Measurements from ENCODE around the gene ID3.

Gene ID3

DNA sequence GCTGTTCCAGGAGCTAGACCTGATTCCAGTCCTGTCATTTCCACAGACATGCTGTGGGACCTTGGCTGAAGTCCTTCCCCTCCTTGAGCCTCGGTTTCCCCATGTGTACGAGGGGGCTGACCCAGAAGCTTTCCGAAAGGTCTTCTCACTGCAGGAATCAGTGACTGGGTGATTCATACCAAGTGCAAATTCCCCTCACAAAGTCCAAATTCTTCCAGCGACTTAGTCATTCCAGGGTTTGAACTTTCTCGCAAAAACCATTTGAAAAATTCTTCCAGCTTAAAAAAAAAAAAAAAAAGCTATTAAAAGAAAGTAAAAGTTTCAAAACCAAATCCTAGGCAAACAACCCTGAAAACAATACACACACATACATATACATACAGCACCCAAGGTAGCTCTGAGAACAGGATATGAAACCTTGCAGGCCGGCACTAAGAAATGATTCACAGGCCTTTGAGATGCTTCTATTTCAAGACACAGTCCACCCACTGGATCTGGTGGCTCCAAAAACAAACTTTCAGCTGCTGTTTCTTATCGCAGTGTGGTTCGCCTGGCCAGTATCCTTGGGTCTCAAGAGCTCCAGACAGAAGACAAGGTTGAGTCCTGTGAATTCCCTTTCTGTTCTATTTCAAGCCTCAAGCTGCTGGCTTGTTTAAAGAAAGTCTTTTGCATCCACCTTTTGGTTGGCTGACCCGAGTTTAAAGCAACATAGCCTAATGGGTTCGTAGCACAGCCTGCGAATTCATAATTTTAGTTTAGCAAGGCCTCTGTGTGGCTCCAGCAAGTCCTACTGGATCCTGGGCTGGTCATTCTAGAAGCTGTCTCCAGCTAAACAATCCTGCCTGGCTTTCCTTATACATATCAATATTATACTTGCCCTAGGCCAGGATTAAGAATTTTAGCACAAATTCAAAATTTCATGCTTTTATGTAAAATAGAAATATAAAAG, 18.0 kb upstream of the ID3 start:
- H3K36me3 Mint-ChIP-seq (ENCODE audit: low read depth), result no peaks in the 10 kb centered on the region
- H3K9me3 Mint-ChIP-seq, result no peaks in the 10 kb centered on the region
- H3K27ac Mint-ChIP-seq, result peak overlapping the region; percentile 87
- H3K4me3 Mint-ChIP-seq, result peak overlapping the region; percentile 62
- H3K4me1 Mint-ChIP-seq (ENCODE audit: low read depth), result peaks cover 54% of the 10 kb centered on the region
- H3K27me3 Mint-ChIP-seq, result no peaks in the 10 kb centered on the region
- peak; percentile 50 for DNase-seq

DNA sequence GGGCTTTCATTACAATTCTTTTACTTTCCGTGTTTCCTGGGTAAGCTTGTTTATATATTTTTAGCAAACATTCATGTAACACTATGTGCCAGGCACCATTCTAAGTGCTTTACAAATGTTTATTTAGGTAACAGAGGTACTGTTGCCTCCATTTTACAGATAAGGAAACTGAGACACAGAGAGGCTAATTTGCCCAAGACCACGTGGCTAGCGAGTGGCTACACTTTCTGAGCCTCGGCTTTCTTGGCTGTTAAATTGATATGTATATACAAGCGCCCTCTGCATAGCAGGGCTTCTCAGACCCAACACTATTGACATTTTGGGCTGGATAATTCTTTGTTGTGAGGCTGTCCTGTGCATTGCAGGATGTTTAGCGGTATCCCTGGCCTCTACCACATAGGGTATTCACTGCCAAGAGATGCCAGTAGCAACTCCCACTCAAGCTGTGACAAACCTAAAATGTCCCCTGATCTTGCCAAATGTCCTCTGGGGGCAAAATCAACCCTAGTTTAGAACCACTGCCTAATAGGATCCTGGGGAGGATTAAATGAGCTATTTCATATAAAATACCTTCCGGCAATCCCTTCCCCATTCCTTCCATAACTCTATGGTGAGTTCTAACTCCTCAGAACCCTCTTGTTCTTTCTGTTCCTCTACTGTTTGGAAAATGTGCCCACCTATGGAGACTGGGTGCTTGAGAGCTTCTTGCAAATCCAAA, 17.2 kb upstream of the ID3 start:
- H3K27ac Mint-ChIP-seq, result peak overlapping the region; percentile 87
- peaks cover 54% of the 10 kb centered on the region for H3K4me1 Mint-ChIP-seq (ENCODE audit: low read depth)
- H3K36me3 Mint-ChIP-seq (ENCODE audit: low read depth), result no peaks in the 10 kb centered on the region
- H3K9me3 Mint-ChIP-seq, result no peaks in the 10 kb centered on the region
- peak overlapping the region; percentile 62 for H3K4me3 Mint-ChIP-seq
- DNase-seq, result no peak
- no peaks in the 10 kb centered on the region for H3K27me3 Mint-ChIP-seq

DNA sequence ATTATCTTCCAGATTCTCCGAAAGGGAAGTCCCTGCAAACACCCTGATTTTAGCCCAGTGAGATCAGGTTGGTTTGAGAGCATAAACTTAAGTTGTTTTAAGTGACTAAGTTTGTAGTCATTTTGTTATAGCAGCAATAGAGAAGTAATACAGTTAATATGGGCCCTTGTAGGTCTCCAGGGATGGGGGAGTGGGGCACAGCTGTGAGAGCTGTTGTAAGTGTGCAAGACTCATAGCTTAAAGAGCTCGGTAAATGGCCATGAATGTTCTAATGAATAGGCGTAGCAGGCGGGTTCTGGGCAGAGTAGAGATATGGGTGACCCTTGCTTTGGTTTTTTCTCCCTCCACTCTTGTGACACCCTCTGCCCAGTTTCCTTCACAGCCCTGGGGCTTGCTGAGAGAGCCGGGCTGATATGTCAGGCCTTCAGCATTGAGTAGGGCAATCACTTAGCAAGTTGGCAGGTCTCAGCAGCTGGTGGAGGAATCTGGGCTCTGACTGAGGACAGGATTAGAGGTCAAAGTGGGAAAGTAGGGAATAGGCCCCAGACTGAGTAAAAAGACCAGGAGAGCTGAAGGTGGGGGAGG, 16.0 kb upstream of the ID3 start:
- no peak overlapping the region for H3K4me3 Mint-ChIP-seq
- no peaks in the 10 kb centered on the region for H3K9me3 Mint-ChIP-seq
- DNase-seq, result no peak
- H3K4me1 Mint-ChIP-seq (ENCODE audit: low read depth), result peaks cover 52% of the 10 kb centered on the region
- no peaks in the 10 kb centered on the region for H3K36me3 Mint-ChIP-seq (ENCODE audit: low read depth)
- no peaks in the 10 kb centered on the region for H3K27me3 Mint-ChIP-seq
- no peak overlapping the region for H3K27ac Mint-ChIP-seq

DNA sequence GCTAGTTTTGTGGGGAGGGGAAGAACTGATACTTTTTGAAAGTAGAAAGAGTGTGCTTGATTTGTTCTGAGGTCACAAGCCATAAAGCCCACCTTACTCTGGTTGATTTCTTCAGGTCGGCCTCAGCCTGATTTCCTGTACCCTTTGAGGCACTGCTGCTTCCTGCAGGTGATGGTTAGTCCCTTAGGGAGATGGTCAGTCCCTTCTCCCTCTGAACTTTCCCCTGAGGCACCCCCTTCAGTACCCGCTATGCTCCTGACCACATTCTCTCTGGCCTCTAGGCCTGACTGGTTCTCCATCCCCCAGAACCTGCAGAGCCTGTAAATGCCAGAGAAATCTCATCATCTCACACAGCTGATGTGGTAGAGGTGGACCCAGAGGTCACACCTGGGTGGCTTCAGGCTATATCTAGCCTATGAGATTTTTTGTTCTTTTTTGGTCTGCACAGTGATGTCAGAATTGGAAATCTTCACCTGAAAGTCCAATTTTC, 15.0 kb upstream of the ID3 start:
- no peak for DNase-seq
- Mint-ChIP-seq H3K9me3 (no peaks in the 10 kb centered on the region), H3K27ac (no peak overlapping the region), H3K36me3 (ENCODE audit: low read depth) (no peaks in the 10 kb centered on the region), H3K4me1 (ENCODE audit: low read depth) (peaks cover 51% of the 10 kb centered on the region), H3K27me3 (peaks cover 3% of the 10 kb centered on the region), H3K4me3 (no peak overlapping the region)

- Mint-ChIP-seq H3K27ac (no peak overlapping the region), H3K9me3 (no peaks in the 10 kb centered on the region), H3K27me3 (peaks cover 10% of the 10 kb centered on the region), H3K4me3 (no peak overlapping the region), H3K36me3 (ENCODE audit: low read depth) (no peaks in the 10 kb centered on the region), H3K4me1 (ENCODE audit: low read depth) (peaks cover 46% of the 10 kb centered on the region)
- no peak for DNase-seq
These were observed 14.4 kb upstream of the ID3 start for GRCh38 chr1:23573574-23574182.

DNA sequence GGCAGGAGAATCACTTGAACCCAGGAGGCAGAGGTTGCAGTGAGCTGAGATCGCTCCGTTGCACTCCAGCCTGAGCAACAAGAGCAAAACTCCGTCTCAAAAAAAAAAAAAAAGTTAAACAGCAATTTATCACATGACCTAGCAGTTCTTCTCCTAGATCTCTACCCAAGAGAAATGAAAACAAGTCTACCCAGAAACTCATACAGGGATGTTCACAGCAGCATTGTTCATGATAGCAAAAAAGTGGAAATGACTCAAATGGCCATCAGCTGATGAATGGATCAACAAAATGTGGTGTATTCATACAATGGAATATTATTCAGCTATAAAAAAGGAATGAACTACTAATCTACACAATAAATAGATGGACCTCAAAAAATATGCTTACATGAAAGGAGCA, 12.2 kb upstream of the ID3 start:
- peaks cover 33% of the 10 kb centered on the region for H3K4me1 Mint-ChIP-seq (ENCODE audit: low read depth)
- no peak overlapping the region for H3K4me3 Mint-ChIP-seq

DNA sequence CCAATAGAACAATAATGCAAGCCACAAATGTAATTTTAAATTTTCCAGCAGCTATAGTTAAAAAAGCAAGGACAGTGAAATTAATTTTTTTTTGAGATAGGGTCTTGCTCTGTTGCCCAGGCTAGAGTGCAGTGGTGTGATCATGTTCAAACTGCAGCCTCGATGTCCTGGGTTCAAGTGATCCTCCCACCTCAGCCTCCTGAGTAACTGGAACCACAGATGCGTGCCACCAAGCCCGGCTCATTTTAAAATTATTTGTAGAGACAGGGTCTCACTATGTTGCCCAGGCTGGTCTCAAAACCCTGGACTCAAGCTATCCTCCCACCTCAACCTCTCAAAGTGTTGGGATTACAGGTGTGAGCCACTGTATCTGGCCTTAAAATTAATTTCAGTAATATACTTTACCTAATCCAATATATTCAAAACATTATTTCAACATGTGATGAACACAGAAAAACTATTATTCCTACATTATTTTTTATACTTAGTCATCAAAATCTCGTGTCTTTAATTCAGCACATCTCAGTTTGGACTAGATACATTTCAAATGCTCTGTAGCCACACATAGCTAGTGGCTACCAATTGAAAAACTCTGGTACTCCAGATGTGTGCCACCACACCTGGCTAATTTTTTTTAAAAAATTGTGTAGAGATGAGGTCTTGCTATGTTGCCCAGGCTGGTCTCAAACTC, 10.8 kb upstream of the ID3 start:
- H3K27ac Mint-ChIP-seq, result no peak overlapping the region

More for the DNA sequence above, 12.2 kb upstream of the ID3 start:
- no peak overlapping the region for H3K27ac Mint-ChIP-seq
- no peak for DNase-seq
- no peaks in the 10 kb centered on the region for H3K9me3 Mint-ChIP-seq
- H3K36me3 Mint-ChIP-seq (ENCODE audit: low read depth), result no peaks in the 10 kb centered on the region
- H3K27me3 Mint-ChIP-seq, result peaks cover 19% of the 10 kb centered on the region

GRCh38 chr1:23568608-23569383, 9.5 kb upstream of the ID3 start:
- Mint-ChIP-seq H3K27ac (peak overlapping the region; percentile 83), H3K9me3 (no peaks in the 10 kb centered on the region), H3K36me3 (ENCODE audit: low read depth) (no peaks in the 10 kb centered on the region), H3K4me1 (ENCODE audit: low read depth) (peaks cover 11% of the 10 kb centered on the region), H3K27me3 (peaks cover 21% of the 10 kb centered on the region), H3K4me3 (peak overlapping the region; percentile 79)
- no peak for DNase-seq

More for the DNA sequence above, 10.8 kb upstream of the ID3 start:
- H3K36me3 Mint-ChIP-seq (ENCODE audit: low read depth), result no peaks in the 10 kb centered on the region
- H3K9me3 Mint-ChIP-seq, result no peaks in the 10 kb centered on the region
- peaks cover 21% of the 10 kb centered on the region for H3K27me3 Mint-ChIP-seq
- DNase-seq, result no peak
- H3K4me1 Mint-ChIP-seq (ENCODE audit: low read depth), result peaks cover 22% of the 10 kb centered on the region
- H3K4me3 Mint-ChIP-seq, result no peak overlapping the region

DNA sequence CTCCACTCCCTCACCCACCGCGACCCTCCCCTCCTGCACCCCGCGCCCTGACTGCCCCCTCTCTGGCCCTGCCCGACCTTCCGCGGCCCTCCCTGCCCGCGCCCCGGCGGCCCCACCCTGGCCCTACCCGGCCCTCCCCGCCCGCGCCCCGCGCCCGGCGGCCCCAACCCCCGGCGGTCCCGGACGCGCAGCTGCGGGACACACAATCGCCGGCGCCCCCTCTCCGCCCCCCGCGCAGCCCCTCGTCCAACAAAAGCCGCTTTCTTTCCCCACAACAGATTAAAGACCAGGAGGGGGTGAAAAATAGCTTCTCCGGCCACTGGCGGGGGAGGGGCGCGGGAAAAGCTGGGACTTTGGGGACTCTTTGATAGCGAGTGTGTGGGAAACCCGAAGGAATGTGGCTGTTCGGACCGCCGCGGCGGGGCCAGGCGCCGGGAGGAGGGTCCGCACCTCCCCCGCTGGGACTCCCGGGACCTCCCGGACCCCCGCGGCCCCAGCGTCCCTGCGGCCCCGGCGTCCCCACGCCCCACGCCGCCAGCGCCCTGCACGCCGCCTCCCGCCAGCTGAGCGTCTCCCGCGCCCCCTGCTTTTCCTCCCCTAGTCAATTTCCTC, 8.8 kb upstream of the ID3 start:
- peaks cover 21% of the 10 kb centered on the region for H3K27me3 Mint-ChIP-seq

DNA sequence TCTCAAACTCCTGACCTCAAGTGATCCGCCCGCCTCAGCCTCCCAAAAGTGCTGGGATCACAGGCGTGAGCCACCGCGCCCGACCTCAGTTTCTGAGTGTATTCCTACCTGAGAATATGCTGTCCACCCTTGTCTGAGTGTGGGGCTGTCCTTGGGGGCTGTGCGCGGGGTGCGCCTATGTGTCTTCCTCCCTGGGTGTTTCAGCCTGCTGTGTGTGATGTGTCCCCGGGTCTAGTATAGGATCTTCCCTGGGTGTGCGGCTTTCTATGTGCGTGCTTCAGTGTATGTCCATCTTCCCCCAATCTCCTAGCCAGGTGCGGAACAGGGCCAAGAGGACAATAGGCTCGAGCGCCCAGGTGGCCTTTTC, 8.3 kb upstream of the ID3 start:
- Mint-ChIP-seq H3K9me3 (no peaks in the 10 kb centered on the region), H3K36me3 (ENCODE audit: low read depth) (no peaks in the 10 kb centered on the region), H3K4me1 (ENCODE audit: low read depth) (peaks cover 19% of the 10 kb centered on the region), H3K27ac (no peak overlapping the region), H3K4me3 (peak overlapping the region; percentile 69), H3K27me3 (peaks cover 21% of the 10 kb centered on the region)
- no peak for DNase-seq

More for the DNA sequence above, 8.8 kb upstream of the ID3 start:
- Mint-ChIP-seq H3K36me3 (ENCODE audit: low read depth) (no peaks in the 10 kb centered on the region), H3K9me3 (no peaks in the 10 kb centered on the region), H3K27ac (peak overlapping the region; percentile 83), H3K4me3 (peak overlapping the region; percentile 79), H3K4me1 (ENCODE audit: low read depth) (peaks cover 16% of the 10 kb centered on the region)
- no peak for DNase-seq

DNA sequence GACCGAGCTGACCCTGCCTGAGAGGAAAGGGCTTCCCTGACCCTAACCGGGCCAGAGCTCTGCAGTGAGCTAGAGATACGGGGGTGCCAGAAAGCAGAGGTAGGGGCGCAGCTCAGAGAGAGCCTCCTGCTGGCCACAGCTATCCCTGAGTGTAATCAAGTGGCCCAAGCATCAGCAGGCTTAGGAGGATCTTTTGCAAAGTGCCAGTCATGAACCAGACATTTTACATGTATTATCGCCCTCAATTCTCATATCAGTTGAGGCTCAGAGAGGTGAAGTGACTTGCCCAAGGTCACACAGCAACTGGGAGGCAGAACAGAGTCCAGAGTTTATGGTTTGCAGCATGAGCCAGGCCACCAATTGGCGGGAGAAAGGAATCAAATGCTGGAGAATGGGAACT, 7.0 kb upstream of the ID3 start:
- no peak for DNase-seq
- peaks cover 30% of the 10 kb centered on the region for H3K4me1 Mint-ChIP-seq (ENCODE audit: low read depth)
- no peak overlapping the region for H3K27ac Mint-ChIP-seq
- H3K9me3 Mint-ChIP-seq, result no peaks in the 10 kb centered on the region
- H3K4me3 Mint-ChIP-seq, result no peak overlapping the region
- no peaks in the 10 kb centered on the region for H3K36me3 Mint-ChIP-seq (ENCODE audit: low read depth)
- peaks cover 21% of the 10 kb centered on the region for H3K27me3 Mint-ChIP-seq

DNA sequence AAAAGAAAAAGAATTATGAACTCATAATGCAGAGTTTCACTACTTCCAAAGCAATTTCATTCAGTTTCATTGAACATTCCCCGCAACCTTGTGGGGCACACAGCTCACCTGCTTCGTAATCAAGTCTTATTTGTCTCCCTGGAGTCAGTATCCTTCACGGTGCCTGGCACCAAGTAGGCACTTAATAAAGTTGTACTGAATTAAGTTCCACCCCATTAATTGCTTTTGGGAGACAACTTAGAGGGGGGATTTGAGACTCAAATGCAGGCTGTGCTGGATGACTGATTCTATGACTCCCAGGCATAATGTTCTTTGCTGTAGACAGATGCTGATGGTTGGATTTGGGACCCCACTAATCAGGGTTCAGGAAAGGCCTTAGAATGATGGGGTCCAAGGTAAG, 6.5 kb upstream of the ID3 start:
- Mint-ChIP-seq H3K9me3 (no peaks in the 10 kb centered on the region), H3K36me3 (ENCODE audit: low read depth) (no peaks in the 10 kb centered on the region), H3K4me3 (no peak overlapping the region), H3K27me3 (peaks cover 21% of the 10 kb centered on the region), H3K27ac (no peak overlapping the region), H3K4me1 (ENCODE audit: low read depth) (peaks cover 30% of the 10 kb centered on the region)
- no peak for DNase-seq

- DNase-seq, result no peak
- Mint-ChIP-seq H3K4me1 (ENCODE audit: low read depth) (peaks cover 40% of the 10 kb centered on the region), H3K36me3 (ENCODE audit: low read depth) (no peaks in the 10 kb centered on the region), H3K9me3 (no peaks in the 10 kb centered on the region), H3K27me3 (peaks cover 23% of the 10 kb centered on the region), H3K27ac (no peak overlapping the region), H3K4me3 (no peak overlapping the region)
These were observed 5.3 kb upstream of the ID3 start for GRCh38 chr1:23564529-23565122.

Data from activated T-cell treated with anti-CD3 and anti-CD28 coated beads, Interleukin-2, amount 50 U/mL, for 24 hours (primary cell).